CD4-positive, CD25-positive, alpha-beta regulatory T cell (primary cell): ENCODE measurements around the gene SOHLH1. TPM values are rescaled to one million over a fixed set of nuclear protein-coding genes. Genes with fewer than 3 reads are reported as not detected.
"Not testable (repeated sequence)": the region's sequence is repeated elsewhere in the genome, so short reads cannot be mapped to it uniquely, and the experiment has no call there.

Source experiments
- ATAC-seq, 2 donors: fragments of 150-1000 bp; cut with Tn5 transposase; one replicate each; pipeline ENCODE4 v1.10.0; 2021; ENCODE audit warnings: low read depth in 2 of 2, moderate number of reproducible peaks in 2 of 2, moderate library complexity in 1 of 2
- DNase-seq, 3 donors: peaks; one replicate each; pipeline versions ENCODE4 v3.0.0 to v3.0.0-alpha.2; 2012 to 2022; ENCODE audit warnings: mixed read lengths in 1 of 3
- H3K27ac ChIP-seq: one replicate; pipeline ENCODE4 v1.7.0; 2013; ENCODE audit warnings: mild to moderate bottlenecking, low read length; ENCODE audit not compliant: insufficient read depth, poor library complexity, severe bottlenecking
- H3K27me3 ChIP-seq: one replicate; pipeline ENCODE4 v1.7.0; 2013; ENCODE audit warnings: low read length; ENCODE audit not compliant: control insufficient read depth, insufficient read depth
- H3K36me3 ChIP-seq: one replicate; pipeline ENCODE4 v1.7.0; 2013; ENCODE audit warnings: mild to moderate bottlenecking, low read length, moderate library complexity; ENCODE audit not compliant: control insufficient read depth, insufficient read depth
- H3K4me1 ChIP-seq: 2 replicates; pipeline ENCODE4 v1.7.0; 2013; ENCODE audit warnings: mild to moderate bottlenecking, low read length; ENCODE audit not compliant: insufficient read depth, control insufficient read depth, poor library complexity, severe bottlenecking
- H3K4me3 ChIP-seq: one replicate; pipeline ENCODE4 v1.7.0; 2013; ENCODE audit warnings: low read depth, mild to moderate bottlenecking, low read length, moderate library complexity
- H3K9me3 ChIP-seq, 2 experiments: 1 replicate in 1 of 2; 2 replicates in 1 of 2; pipeline ENCODE4 v1.7.0; 2013; ENCODE audit warnings: low read length in 2 of 2, mild to moderate bottlenecking in 1 of 2, moderate library complexity in 1 of 2; ENCODE audit not compliant: control insufficient read depth in 2 of 2
- H3K27ac Mint-ChIP-seq, 3 donors: one replicate each; pipeline ENCODE4 v1.8.0; 2020 to 2022; ENCODE audit warnings: mild to moderate bottlenecking in 3 of 3, mixed read lengths in 3 of 3, moderate library complexity in 2 of 3
- H3K27me3 Mint-ChIP-seq: one replicate; pipeline ENCODE4 v1.8.0; 2022; ENCODE audit warnings: mild to moderate bottlenecking, mixed read lengths
- H3K36me3 Mint-ChIP-seq: one replicate; pipeline ENCODE4 v1.8.0; 2020; ENCODE audit warnings: mixed read lengths
- H3K4me1 Mint-ChIP-seq, 4 donors: one replicate each; pipeline ENCODE4 v1.8.0; 2020 to 2022; ENCODE audit warnings: mixed read lengths in 4 of 4, mild to moderate bottlenecking in 1 of 4
- H3K4me3 Mint-ChIP-seq, 4 donors: one replicate each; pipeline ENCODE4 v1.8.0; 2020 to 2022; ENCODE audit warnings: mild to moderate bottlenecking in 4 of 4, mixed read lengths in 4 of 4, moderate library complexity in 3 of 4
- H3K9me3 Mint-ChIP-seq, 7 donors: one replicate each; pipeline ENCODE4 v1.8.0; 2020 to 2022; ENCODE audit warnings: mixed read lengths in 7 of 7, mild to moderate bottlenecking in 3 of 7, moderate library complexity in 2 of 7
- polyA plus RNA-seq, 4 donors: library from polyadenylated mRNA; unstranded; fragments of 300-500 nt; fragmentation: Illumina TruSeq; gene quantifications; one replicate each; pipeline ENCODE4 v1.2.3, GENCODE V29; 2021
- total RNA-seq: library from RNA; stranded (reverse); gene quantifications from one replicate; pipeline ENCODE4 v1.2.3, GENCODE V29; 2022

The SOHLH1 gene
- total and polyA plus RNA-seq, 5 donors from 2014 or later, result not detected

DNA sequence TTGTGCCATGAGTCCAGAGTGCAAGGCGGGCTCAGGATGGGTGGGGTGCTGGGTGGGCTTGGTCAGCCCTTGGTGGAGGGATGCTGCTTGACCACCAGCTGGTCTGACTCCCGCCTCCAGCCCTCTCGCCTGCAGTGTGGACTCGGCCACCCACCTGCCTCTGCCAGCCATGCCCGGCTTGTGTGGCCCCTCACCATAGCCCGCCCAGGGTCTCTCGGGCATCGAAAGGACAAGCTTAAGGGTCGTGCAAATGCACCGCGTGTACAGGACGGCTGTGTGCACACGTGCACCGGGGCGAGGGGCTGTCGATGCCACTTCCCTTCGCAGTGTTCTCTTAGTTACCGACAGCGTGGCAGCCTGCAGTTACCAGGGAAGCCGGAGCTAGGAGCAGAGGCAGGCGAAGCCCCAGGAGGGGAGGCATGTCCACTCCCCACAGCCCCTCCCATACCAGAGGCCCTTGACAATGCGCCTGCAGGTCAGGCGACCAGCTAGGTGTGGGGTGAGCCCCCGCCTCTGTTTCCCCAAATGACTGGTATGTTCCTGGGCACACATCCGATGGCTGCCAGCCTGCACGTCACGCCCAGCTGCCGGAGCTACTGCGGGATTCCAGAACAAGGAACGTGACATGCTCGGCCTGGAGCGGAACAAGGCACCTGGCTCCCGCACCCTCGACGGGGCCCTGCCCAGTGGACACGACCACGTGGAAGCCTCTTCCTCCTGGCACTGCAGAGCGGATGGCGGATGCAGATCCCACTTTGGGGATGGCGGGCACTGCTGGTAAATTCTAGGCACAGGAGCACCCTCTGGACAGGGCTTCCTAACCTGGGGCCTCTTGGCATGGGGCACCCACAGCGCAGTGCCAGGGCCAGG is 28.3 kb downstream of the SOHLH1 start:
- Histone ChIP-seq H3K27ac (no peak overlapping the region), H3K9me3 (no peaks in the 10 kb centered on the region), H3K27me3 (no peaks in the 10 kb centered on the region), H3K36me3 (no peaks in the 10 kb centered on the region), H3K4me3 (no peak overlapping the region), H3K4me1 (no peaks in the 10 kb centered on the region)
- Mint-ChIP-seq H3K27me3 (no peaks in the 10 kb centered on the region), H3K4me1 (no peaks in the 10 kb centered on the region), H3K27ac (no peak overlapping the region), H3K9me3 (peaks cover 0 to 5% (median 0%) of the 10 kb centered on the region in 7 donors), H3K4me3 (no peak overlapping the region), H3K36me3 (no peaks in the 10 kb centered on the region)
- DNase-seq, result no peak
- ATAC-seq, result no peak

DNA sequence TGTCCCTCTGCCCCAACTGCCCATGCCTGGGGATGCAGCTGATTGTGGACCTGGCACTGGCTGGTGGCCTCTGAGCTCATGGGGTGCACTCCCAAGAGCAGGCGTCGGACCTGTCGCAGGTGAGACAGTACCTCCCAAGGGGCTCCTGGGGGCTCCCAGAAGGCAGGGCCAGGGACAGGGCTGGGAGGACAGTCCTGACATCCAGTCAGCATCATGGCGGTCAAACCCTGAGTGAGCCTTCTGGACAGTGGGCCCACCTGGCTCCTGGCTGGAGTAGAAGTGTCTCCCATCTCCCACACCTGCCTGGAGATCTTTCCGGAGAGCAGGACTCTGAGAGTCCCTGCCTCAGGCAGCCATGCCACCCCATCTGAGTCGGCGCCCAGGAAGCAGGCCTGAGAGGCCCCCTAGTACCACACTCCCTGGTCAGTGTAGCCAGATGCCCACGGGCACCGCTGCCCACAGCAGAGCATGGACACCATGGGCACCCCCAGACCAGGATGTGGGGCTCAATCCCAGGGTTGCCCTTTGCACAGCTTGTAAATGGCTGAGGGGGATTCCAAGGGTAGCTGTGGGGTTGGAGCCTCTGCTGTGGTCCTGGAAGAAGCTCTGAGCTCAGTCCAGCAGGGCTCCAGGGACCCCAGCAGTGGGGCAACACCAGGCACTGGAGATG is 29.5 kb downstream of the SOHLH1 start:
- Mint-ChIP-seq H3K27ac (no peak overlapping the region), H3K4me3 (no peak overlapping the region), H3K36me3 (no peaks in the 10 kb centered on the region), H3K9me3 (peaks cover 0 to 5% (median 0%) of the 10 kb centered on the region in 7 donors), H3K27me3 (no peaks in the 10 kb centered on the region), H3K4me1 (no peaks in the 10 kb centered on the region)
- no peaks in the 10 kb centered on the region for H3K36me3 ChIP-seq
- H3K9me3 ChIP-seq, result no peaks in the 10 kb centered on the region
- no peaks in the 10 kb centered on the region for H3K27me3 ChIP-seq
- no peak overlapping the region for H3K4me3 ChIP-seq
- DNase-seq, result no peak
- no peak overlapping the region for H3K27ac ChIP-seq
- no peaks in the 10 kb centered on the region for H3K4me1 ChIP-seq
- no peak for ATAC-seq

DNA sequence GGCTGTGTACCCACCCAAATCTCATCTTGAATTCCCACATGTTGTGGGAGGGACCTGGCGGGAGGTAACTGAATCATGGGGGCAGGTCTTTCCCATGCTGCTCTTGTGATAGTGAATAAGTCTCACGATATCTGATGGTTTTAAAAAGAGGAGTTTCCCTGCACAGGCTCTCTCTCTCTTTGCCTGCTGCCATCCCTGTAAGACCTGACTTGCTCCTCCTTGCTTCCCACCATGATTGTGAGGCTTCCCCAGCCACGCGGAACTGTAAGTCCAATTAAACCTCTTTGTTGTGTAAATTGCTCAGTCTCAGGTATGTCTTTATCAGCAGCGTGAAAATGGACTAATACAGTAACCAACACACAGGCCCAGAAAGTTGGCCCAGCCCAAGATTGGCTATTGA is 30.3 kb downstream of the SOHLH1 start:
- H3K4me1 ChIP-seq, H3K9me3 ChIP-seq, H3K36me3 Mint-ChIP-seq, H3K4me1 Mint-ChIP-seq, H3K4me3 ChIP-seq, H3K36me3 ChIP-seq, DNase-seq, H3K27me3 ChIP-seq, H3K4me3 Mint-ChIP-seq, H3K27ac Mint-ChIP-seq, H3K27ac ChIP-seq, ATAC-seq, H3K27me3 Mint-ChIP-seq, H3K9me3 Mint-ChIP-seq: not testable (repeated sequence)

DNA sequence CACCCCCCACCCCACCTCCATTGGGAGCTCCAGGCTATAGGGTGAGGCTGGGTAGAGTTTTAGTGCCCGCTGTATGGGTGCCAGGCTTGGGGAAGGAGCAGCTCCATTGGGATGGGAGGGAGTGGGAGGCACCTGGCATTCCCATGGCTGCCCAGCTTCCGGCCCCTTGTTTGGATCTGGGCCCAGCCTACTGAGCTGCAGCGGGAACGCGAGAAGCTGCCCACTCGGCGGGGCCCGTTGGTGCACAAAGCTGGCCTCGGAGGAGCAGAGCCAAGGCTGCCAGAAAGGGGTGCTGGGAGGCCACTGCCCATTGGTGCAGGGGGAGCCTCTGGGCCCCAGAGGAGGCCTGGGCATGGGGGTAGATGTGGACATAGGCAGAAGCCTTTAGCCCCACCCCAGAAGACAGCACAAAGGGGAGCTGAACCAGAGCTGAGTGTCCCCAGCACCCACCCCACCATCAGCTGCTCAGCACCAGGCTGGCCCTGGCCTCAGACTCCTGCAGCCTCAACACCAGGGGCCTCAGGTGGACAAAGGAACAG is 31.7 kb downstream of the SOHLH1 start:
- H3K4me1 Mint-ChIP-seq, result no peaks in the 10 kb centered on the region
- no peaks in the 10 kb centered on the region for H3K4me1 ChIP-seq
- no peaks in the 10 kb centered on the region for H3K9me3 ChIP-seq
- H3K36me3 Mint-ChIP-seq, result no peaks in the 10 kb centered on the region
- peaks cover 0 to 5% (median 0%) of the 10 kb centered on the region in 7 donors for H3K9me3 Mint-ChIP-seq
- no peak overlapping the region for H3K4me3 Mint-ChIP-seq
- H3K4me3 ChIP-seq, result no peak overlapping the region
- no peak overlapping the region for H3K27ac Mint-ChIP-seq
- no peak overlapping the region for H3K27ac ChIP-seq
- ATAC-seq (no peak), DNase-seq (no peak)
- no peaks in the 10 kb centered on the region for H3K27me3 ChIP-seq
- no peaks in the 10 kb centered on the region for H3K36me3 ChIP-seq
- no peaks in the 10 kb centered on the region for H3K27me3 Mint-ChIP-seq

DNA sequence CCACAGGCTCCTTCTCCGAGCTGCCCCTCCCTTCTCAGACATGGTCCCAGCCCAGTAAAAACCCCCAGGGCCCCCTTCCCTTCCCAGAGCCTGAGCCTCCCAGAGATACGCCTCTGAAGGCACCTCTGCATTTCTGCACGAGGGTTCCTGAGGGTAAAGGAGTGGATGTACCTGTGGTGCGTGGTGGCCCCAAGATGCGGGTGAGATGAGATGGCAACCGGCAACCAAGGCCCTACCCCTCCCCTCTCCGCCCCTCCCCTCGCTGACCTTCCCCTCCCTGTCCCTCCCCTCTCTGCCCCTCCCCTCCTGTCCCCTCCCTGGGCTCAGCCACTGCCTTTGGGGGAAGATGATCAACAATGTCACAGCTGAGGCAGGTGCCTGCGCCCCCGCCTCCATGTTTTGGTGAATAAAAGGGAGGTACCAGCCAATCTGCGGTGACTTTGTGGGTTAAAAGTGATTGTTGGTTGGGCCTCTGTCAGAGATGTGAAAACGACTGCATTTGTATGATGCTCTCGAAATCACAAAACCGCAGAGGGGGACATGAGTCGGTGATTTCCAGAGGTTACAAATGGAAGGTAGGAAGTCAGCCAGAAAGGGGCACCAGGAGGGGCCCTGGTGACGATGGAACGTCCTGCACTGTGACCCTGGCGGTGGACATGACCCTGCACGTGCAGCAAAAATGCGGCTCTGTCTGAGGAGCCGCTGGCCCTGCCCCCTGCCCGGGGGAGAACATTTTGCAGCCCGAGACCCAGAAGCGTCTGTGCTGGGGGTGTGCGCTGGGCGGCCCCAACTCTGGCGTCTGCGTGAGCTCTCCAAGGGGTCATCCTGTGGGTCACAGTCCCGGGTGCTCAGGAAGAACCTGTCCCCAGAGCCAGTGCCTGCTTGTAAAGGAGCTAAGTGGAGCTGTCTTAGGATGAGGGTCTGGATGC is 32.5 kb downstream of the SOHLH1 start:
- ATAC-seq (no peak), DNase-seq (no peak)
- H3K9me3 ChIP-seq, result no peaks in the 10 kb centered on the region
- Mint-ChIP-seq H3K27ac (no peak overlapping the region), H3K4me1 (no peaks in the 10 kb centered on the region), H3K9me3 (peaks cover 0 to 2% (median 0%) of the 10 kb centered on the region in 7 donors), H3K27me3 (no peaks in the 10 kb centered on the region), H3K4me3 (no peak overlapping the region), H3K36me3 (no peaks in the 10 kb centered on the region)
- H3K36me3 ChIP-seq, result no peaks in the 10 kb centered on the region
- no peaks in the 10 kb centered on the region for H3K4me1 ChIP-seq
- no peaks in the 10 kb centered on the region for H3K27me3 ChIP-seq
- no peak overlapping the region for H3K4me3 ChIP-seq
- no peak overlapping the region for H3K27ac ChIP-seq

DNA sequence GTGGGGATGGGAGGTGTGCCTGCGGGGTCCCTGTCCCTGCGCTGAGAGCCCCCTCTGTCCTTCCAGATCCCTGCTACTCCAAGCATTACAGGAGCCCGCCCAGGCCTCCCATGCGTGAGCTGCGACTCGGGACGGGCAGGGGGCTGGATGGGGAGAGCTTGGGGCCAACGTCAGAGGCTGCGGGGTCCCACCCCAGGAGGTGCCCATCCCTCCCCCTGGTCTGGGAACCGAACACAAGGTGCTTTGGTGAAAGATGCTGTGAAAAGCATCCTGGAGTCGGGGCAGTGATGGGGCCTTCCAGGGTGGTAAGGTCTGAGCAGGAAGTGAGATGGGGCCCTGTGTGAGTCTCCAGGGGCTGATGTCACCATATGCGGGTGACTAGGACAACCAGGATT is 33.5 kb downstream of the SOHLH1 start:
- Mint-ChIP-seq H3K36me3 (no peaks in the 10 kb centered on the region), H3K9me3 (peaks cover 0 to 2% (median 0%) of the 10 kb centered on the region in 7 donors), H3K27me3 (no peaks in the 10 kb centered on the region), H3K4me3 (no peak overlapping the region), H3K4me1 (no peaks in the 10 kb centered on the region), H3K27ac (no peak overlapping the region)
- Histone ChIP-seq H3K36me3 (no peaks in the 10 kb centered on the region), H3K4me3 (no peak overlapping the region), H3K9me3 (no peaks in the 10 kb centered on the region), H3K27me3 (no peaks in the 10 kb centered on the region), H3K4me1 (no peaks in the 10 kb centered on the region), H3K27ac (no peak overlapping the region)
- ATAC-seq (no peak), DNase-seq (no peak)
